Progenitor cell of endocrine pancreas (in vitro differentiated cells): ENCODE results near the gene PRR5L. TPM values are rescaled to one million over a fixed set of nuclear protein-coding genes. Genes with fewer than 3 reads are reported as not detected.

Experiments
- DNase-seq: peaks from one replicate; pipeline ENCODE4 v3.0.0; 2021; ENCODE audit warnings: low spot score; ENCODE audit not compliant: unreplicated experiment
- H3K27ac Mint-ChIP-seq: 2 replicates; pipeline ENCODE4 v1.8.0; 2021; ENCODE audit warnings: mild to moderate bottlenecking, moderate library complexity, mixed read lengths
- H3K27me3 Mint-ChIP-seq: 2 replicates; pipeline ENCODE4 v1.8.0; 2021; ENCODE audit warnings: mixed read lengths
- H3K36me3 Mint-ChIP-seq: 2 replicates; pipeline ENCODE4 v1.8.0; 2022; ENCODE audit warnings: mixed read lengths; ENCODE audit not compliant: insufficient read depth
- H3K4me1 Mint-ChIP-seq: 2 replicates; pipeline ENCODE4 v1.8.0; 2021; ENCODE audit warnings: low read depth, mixed read lengths
- H3K4me3 Mint-ChIP-seq: 2 replicates; pipeline ENCODE4 v1.8.0; 2021; ENCODE audit warnings: low read depth, mild to moderate bottlenecking, moderate library complexity, mixed read lengths
- H3K9me3 Mint-ChIP-seq: 2 replicates; pipeline ENCODE4 v1.8.0; 2021; ENCODE audit warnings: low read depth, mixed read lengths
- CTCF ChIP-seq: fragments of 200-600 bp; sonication (generic); IDR thresholded peaks from one replicate; pipeline ENCODE4 v1.5.0; 2021; ENCODE audit warnings: antibody characterized with exemption, mild to moderate bottlenecking; ENCODE audit not compliant: unreplicated experiment
- total RNA-seq: library from RNA; stranded (reverse); gene quantifications from 2 replicates; pipeline ENCODE4 v1.2.1, GENCODE V29; 2021

PRR5L gene
- total RNA-seq, 1 donor from 2014 or later = 1.7 TPM

GRCh38 chr11:36345084-36345511, 49.0 kb downstream of the PRR5L start:
- peaks cover 13% of the 10 kb centered on the region for H3K4me1 Mint-ChIP-seq
- no peak overlapping the region for H3K27ac Mint-ChIP-seq
- H3K36me3 Mint-ChIP-seq = no peaks in the 10 kb centered on the region
- no peaks in the 10 kb centered on the region for H3K27me3 Mint-ChIP-seq
- H3K4me3 Mint-ChIP-seq = no peak overlapping the region
- no peak for TF ChIP-seq CTCF
- no peak for DNase-seq
- H3K9me3 Mint-ChIP-seq = peaks cover 5% of the 10 kb centered on the region

- no peak for DNase-seq
- H3K36me3 Mint-ChIP-seq = no peaks in the 10 kb centered on the region
- H3K4me3 Mint-ChIP-seq = no peak overlapping the region
- peaks cover 5% of the 10 kb centered on the region for H3K9me3 Mint-ChIP-seq
- no peak for TF ChIP-seq CTCF
- peaks cover 11% of the 10 kb centered on the region for H3K4me1 Mint-ChIP-seq
- H3K27ac Mint-ChIP-seq = no peak overlapping the region
- H3K27me3 Mint-ChIP-seq = no peaks in the 10 kb centered on the region
Observed at GRCh38 chr11:36345535-36346141, 49.5 kb downstream of the PRR5L start.

- H3K27ac Mint-ChIP-seq = no peak overlapping the region
- DNase-seq = no peak
- H3K27me3 Mint-ChIP-seq = no peaks in the 10 kb centered on the region
- no peak overlapping the region for H3K4me3 Mint-ChIP-seq
- H3K4me1 Mint-ChIP-seq = peaks cover 5% of the 10 kb centered on the region
- no peaks in the 10 kb centered on the region for H3K36me3 Mint-ChIP-seq
- no peak for TF ChIP-seq CTCF
- H3K9me3 Mint-ChIP-seq = peaks cover 5% of the 10 kb centered on the region
Observed at GRCh38 chr11:36346562-36347383, 50.7 kb downstream of the PRR5L start.

GRCh38 chr11:36347384-36347906, 51.4 kb downstream of the PRR5L start:
- H3K27me3 Mint-ChIP-seq = no peaks in the 10 kb centered on the region
- no peaks in the 10 kb centered on the region for H3K36me3 Mint-ChIP-seq
- peaks cover 5% of the 10 kb centered on the region for H3K9me3 Mint-ChIP-seq
- no peak for TF ChIP-seq CTCF
- H3K4me1 Mint-ChIP-seq = peaks cover 7% of the 10 kb centered on the region
- no peak for DNase-seq
- H3K4me3 Mint-ChIP-seq = no peak overlapping the region
- H3K27ac Mint-ChIP-seq = no peak overlapping the region

GRCh38 chr11:36349351-36350136, 53.5 kb downstream of the PRR5L start:
- Mint-ChIP-seq H3K9me3 (no peaks in the 10 kb centered on the region), H3K27ac (no peak overlapping the region), H3K4me1 (peaks cover 7% of the 10 kb centered on the region), H3K4me3 (no peak overlapping the region), H3K36me3 (no peaks in the 10 kb centered on the region), H3K27me3 (peaks cover 7% of the 10 kb centered on the region)
- no peak for DNase-seq
- no peak for TF ChIP-seq CTCF
